HG02610 (cell line): ENCODE results near the gene SFXN5.

Source experiments
- ATAC-seq: cut with Tn5 transposase; IDR thresholded peaks from one replicate; pipeline ENCODE4 v1.9.1; 2021; ENCODE audit warnings: mild to moderate bottlenecking, moderate library complexity; ENCODE audit not compliant: unreplicated experiment

SFXN5 gene

DNA sequence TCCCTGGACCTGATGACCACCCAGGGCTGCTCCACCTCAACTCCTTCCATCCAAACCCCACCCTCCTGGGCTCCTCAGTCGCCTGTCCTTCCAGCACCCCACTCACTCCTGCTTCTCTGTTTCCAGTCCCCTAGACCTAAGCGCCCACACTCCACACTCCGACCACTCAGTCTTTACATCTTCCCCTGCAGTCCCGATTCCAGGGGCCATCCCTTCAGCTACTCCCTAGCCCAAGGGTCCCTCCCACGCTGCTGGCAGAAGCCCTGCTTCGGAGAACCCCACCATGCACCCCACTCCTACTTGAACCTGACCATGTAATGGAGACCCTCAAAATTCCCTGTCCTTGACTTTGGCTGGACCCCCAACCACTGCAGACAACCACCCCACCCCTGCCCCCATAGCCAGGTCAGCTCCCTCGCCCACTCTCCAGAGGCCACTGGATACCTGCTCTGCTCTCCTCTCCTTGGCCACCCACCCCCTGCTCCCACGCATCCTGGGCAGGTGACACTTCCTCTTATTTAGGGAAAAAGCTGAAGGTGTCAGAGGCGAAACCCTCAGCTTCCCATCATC lies 126.0 kb downstream of the SFXN5 start:
- ATAC-seq = no peak

DNA sequence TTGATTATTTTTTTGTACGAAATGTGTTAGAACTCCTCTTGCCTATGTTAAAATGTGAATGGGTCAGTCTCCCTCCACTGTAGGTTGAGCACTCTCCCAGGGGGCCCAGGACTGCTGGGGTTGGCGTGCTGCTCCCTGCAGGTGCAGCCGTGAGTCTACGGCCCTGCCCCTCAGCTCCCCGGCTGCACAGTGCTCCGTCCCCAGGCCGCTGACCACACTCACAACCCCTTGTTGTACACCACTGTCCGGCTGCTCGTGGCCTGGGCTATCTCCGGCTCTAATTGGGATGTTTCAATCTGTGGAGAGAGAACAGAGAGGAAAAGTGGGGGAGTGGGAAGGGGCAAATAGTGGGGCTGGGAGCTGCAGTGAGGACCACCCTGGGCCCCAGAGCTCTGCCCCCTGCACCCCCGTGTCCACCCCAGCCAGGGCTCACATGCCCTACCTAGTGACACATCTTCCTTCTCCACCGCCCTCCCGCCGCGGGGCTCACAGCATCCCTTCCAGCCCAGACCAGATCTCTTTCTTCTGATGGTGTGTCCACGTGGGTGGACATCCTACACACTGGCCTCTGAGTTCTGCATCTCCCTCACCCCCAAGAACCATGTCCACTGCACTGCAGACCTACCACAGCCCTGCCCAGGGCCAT lies 126.6 kb downstream of the SFXN5 start:
- ATAC-seq = no peak

DNA sequence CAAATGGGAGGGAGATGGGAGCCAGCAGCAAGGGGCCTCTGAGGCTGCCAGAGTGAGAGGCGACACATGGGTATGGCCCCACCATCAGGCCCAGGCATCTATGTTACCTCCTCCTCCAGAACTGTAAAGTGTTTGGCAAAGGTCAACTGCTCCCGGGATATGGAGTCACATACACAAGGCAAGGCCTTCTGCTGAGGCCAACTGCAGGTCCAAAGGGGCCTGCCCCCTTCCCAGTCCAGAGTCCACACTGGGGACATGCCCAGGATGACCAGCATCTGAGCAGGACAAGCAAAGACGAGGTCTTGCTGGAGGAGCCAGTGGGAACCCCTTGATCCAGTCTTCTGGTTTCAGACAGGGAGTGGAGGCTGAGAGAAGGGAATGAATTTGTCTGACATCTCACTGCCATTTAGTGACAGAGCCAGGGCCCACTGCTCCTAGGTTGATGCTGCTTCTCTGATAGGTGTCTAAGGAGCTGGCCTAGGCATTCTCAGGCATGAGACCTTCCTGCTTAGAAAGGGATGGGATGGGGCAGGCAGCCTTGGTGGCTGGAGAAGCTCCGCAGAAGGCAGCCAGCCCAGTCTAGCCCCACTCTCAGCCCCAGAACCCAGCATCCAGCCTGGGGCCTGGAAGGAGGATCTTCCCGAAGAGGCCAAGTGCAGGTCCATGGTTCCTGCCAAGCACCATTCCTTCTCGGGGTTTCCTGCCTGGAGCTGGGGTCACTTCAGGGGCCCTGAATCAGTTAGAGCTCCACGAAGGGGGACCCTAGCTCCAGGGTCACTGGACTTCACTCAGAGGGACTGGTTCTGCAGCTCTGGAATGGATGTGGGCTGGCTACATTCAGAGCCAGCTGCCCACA lies 127.7 kb downstream of the SFXN5 start:
- no peak for ATAC-seq

DNA sequence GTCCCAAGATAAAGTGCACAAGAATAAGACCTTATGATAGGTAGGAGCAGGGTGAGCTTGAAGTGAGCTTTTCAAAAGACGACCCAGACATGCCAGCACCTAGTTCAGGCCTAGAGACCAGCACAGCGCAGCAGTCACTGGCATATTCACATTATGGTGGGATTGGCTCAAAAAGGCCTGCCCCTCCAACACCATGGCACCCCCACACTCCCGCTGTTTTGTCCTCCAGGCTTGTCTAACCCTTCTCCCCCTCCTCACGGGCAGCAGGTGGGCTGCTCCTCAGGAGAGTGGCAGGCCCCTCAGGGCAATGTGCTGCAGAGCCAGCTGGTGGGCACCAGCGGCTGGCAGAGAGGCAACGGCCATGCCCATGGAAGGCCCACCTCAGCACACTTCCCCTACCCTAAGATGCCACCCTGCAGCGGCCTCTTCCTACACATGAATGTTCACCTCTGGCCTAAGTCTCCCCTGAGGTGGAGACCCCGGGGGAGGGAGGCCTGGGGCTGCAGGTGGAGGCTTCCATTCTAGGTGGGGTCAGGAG lies 128.6 kb downstream of the SFXN5 start:
- ATAC-seq = no peak

DNA sequence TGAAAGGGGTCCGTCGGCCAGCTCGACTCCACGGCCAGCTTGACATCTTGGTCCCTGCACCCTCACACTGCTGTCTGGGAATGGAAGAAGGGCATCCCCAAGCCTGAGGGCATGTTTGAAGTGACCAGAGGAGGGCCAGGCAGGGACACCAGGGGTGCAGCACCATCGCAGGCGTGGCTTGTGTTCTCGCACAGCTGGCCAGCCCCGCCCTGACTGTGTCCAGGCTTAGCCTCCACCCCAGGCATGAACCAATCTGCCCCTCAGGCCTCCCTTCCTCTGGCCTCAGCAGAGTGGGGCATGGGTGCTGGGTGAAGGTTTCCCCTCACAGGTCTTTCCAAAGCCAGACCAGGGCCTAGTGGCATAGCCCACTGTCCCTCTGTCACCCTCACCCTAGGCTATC lies 129.2 kb downstream of the SFXN5 start:
- ATAC-seq = no peak

DNA sequence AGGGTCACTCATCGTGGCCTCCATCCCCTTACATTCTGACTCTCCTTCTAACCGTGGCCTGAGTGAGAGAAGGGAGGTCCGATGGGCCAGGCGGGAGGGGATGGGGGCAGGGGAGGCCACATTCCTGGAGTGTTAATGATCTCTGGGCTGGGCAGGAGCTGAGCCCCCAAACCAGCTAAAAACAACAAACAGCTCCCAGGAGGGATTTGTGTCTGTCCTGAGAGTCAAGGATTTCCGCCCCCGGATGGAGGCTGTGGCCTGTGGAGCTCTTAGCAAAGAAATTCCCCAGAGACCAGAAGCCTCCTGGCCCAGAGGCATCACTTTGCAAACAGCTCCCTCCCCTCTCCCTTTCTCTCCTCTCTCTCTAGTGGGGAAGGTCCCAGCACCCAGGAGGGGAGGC lies 130.7 kb downstream of the SFXN5 start:
- ATAC-seq = no peak

DNA sequence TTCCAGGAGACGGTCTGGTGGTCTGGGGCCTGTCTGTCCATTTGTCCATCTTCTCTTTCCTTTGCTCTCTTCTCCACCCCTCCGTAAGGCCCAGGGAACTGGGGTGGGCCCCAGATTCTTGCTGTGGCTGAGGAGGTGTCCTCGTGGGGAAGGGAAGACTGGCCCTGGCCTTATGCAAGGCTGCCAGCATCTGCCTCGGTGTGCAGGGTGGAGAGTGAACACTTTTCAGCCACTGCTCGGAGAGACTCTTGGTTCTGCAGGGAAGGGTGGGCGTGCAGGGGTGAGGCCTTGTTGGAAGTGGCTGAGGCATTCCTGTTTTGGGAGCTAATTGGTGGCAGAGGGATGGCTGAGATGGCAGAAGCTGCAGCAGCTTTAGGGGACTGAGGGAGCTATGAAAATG lies 131.2 kb downstream of the SFXN5 start:
- ATAC-seq = no peak

DNA sequence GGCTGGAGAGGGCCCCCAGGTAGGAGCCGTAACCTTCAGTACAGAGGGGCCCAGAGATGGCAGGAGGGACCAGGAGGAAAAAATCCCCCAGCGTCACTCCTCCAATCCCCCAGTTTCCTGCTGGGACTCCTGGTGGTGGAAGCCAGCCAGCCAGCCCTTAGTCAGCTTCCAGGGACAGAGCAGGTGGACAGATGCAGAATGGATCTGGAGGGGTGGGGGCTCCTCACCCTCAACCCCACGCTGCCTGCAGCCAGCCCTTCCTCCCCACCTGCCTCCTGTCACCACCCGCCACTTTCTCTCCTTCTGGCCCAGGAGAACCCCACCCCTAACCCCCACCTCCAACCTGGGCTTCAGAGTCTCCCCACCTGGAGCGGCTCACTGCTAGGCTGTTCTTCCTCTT lies 133.1 kb downstream of the SFXN5 start:
- ATAC-seq = no peak

DNA sequence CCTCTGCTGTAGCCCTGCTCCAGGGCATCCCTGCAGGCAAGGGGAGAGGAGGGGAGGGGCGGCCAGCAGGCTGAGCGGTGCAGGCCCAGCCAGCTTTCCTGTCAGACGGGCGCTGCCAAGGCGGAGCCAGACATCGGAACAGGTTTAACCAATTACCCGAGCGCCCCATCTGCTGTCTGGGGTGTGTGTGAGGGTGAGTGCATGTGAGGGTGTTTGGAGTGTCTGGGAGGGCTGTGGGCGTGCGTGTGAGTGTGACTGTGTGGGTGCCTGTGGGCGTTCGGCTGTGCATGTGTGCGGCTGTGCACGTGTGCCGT lies 134.2 kb downstream of the SFXN5 start:
- no peak for ATAC-seq

DNA sequence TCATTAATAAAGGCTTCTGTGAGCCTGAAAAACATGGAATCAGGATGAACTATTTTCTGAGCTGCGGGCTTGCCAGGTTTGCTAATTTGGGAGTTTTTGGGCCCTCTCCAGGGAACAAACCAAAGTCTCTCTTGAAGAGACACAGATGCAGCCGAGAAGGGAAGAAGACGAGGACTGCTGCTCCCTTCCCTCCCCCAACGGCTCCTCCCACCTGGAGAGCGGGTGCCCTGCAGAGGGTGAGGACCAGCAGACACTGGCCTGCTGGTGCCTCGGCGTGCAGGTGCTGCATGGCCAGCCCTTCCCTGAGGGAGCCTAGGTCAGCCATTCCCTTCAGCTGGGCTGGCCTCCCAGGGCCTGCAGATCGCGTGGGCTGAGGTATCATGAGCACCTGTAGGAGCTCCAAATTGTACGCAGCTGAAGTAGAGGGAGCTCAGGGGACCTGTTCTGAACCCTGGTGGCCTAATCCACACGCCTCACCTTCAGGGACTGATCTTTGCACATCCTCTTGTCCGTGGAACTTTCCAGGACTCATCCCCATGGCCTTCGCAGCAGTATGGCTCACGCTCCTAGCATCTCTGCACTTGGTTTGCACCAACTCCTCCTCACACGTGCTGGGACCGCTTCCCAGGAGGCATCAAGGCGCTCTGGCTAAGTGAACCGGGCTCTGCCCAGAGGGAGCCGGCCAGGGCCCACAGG lies 134.7 kb downstream of the SFXN5 start:
- ATAC-seq = no peak

DNA sequence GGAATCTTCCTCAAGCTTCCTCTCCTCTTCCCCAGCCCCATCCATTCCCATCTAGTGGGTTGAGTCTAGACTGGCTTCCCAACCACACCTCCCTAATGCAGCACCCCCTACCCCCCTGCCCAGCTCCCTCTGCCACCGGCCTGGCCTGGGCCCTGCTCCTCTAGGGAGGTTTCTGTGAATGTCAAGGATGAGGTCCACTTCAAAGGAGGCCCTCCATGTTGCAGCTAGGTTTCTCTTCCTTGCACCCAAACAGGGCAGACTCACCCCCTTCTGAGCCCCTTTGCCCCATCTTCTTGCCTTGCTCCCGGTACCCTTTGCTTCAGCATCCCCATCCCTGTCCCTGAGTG lies 135.9 kb downstream of the SFXN5 start:
- no peak for ATAC-seq

DNA sequence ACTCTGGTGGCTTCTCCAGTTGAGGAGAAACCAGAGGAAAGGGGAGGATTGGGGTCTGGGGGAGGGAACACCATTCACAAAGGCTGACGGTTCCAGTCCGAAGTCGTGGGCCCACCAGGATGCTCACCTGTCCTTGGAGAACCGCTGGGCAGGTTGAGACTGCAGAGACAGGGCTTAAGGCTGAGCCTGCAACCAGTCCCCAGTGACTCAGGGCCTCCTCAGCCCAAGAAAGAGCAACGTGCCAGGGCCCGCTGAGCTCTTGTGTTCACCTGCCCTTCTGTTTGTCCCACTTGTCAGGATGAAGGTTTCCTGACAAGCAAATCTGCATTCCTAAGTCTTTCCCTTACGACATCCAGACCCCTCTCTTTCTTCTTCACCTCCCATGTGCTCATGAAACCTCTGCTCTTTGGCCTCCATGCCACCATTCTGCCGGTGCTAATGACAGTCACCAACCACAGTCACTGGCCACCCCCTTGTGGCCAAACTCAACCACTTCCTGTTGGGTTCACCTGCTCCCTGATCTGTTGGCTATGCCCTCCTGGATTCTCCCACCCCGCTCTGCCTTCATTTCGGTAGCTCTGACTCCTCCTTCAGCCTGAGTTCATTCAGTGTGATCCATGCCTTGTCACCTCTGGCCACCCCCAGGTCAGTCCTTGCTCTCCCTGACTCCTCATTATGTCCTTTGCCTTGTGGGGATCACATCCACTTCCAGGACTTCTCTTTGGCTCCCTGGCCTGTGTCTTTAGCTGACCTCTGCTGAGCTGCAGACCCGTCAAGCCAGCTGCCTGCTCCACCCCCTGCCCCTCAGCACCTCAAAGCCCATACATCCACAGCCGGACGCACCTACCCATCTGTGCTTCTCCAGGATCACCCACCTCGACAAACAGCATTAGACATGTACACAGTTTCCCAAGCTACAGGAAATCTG lies 136.6 kb downstream of the SFXN5 start:
- ATAC-seq = no peak

DNA sequence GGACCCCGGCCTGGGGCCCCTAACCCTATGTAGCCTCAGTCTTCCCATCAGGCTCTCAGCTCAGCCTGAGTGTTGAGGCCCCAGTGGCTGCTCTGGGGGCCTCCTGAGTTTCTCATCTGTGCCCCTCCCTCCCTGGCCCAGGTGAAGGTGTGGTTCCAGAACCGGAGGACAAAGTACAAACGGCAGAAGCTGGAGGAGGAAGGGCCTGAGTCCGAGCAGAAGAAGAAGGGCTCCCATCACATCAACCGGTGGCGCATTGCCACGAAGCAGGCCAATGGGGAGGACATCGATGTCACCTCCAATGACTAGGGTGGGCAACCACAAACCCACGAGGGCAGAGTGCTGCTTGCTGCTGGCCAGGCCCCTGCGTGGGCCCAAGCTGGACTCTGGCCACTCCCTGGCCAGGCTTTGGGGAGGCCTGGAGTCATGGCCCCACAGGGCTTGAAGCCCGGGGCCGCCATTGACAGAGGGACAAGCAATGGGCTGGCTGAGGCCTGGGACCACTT lies 137.8 kb downstream of the SFXN5 start:
- no peak for ATAC-seq

DNA sequence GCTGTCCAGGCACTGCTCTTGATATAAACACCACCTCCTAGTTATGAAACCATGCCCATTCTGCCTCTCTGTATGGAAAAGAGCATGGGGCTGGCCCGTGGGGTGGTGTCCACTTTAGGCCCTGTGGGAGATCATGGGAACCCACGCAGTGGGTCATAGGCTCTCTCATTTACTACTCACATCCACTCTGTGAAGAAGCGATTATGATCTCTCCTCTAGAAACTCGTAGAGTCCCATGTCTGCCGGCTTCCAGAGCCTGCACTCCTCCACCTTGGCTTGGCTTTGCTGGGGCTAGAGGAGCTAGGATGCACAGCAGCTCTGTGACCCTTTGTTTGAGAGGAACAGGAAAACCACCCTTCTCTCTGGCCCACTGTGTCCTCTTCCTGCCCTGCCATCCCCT lies 138.3 kb downstream of the SFXN5 start:
- no peak for ATAC-seq

DNA sequence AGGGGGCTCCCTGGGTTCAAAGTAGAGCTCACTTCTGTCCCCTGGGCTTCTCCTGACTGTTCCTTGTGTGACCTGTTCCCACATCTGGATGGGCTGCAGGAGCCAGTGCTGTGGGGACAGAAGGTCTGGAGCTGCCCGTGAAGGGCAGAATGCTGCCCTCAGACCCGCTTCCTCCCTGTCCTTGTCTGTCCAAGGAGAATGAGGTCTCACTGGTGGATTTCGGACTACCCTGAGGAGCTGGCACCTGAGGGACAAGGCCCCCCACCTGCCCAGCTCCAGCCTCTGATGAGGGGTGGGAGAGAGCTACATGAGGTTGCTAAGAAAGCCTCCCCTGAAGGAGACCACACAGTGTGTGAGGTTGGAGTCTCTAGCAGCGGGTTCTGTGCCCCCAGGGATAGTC lies 138.7 kb downstream of the SFXN5 start:
- no peak for ATAC-seq

DNA sequence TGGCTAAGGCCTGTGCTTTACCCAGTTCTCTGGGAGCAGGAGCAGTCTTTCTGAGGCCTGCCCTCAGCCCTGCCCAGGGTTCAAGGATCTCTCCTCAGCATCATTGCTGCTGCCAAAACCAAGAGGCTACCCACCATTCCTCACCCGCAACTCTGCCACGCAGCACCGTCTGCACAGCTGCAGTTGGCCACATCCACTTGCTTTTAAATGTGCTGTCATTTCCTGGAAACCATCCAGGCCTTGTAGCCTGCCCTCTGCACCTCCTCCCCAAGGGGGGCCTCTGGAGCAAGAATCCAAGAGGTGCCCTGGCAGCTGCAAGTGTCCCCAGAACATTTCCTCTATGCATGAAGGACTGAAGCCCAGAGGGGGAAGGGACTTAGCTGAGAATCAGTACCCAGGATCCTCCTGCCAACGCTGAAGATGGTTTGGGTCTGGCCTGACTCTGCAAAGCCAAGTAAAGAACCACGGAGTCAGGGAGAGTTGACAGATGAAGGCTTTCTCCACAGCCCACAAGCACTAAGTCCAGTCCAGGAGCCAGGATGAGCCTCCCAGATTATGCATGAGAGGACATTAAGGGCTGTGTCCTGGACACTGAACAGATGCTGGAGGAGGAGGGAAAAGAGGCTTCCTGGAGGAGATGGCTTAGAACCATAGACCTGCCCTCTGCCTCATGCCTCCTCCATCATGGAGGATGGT lies 139.3 kb downstream of the SFXN5 start:
- no peak for ATAC-seq

DNA sequence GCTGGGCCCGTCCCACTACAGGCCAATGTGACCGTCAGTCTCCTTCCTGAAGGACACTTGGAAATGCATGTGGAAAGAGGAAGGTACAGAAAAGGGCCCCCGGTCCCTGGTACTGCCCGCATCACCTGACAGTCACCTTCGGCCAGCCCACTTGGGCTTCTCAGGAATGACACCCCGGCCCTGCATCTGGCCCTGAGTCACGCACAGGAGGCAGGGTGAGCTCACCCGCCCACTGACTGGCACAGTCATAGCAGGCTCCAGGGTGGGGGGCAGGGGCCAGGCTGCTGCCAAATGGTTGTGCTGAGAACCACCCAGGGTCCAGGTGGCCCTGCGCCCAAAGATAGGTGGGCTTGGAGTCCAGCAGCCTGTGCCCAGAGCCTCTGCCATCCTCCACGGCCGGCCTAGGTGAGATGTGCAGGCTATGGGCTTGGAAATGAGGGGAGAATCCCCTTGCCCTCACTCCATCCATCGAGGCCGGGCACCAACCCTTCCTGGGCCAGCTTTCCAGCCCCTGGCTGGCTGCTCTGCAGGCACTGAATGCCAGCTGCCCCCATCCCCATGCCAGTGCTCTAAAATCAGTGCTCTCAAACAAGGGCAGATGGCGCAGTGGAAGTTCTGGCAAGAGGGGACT lies 140.1 kb downstream of the SFXN5 start:
- ATAC-seq = no peak

DNA sequence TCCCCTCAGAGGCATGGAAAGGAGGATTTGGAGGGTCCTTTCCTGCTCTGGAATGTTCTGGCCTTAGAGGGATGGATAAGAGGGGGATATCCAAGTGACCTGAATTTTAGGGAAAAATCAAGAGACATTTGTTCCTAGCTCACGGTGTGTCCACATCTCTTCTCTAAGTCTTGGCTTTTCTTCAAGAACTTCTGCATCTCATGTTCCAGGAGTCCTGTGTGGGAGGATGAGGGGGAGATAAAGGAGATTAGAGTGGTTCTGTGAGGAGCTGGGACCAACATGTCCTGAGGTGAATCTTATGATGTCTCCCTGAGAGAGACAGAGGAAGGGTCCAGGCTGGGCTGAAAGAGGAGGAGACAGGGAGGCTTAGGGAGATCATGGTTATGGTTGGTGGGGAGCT lies 142.5 kb downstream of the SFXN5 start:
- ATAC-seq = no peak
